NCI-H1417 treated with DMSO at 0.1 percent for 48 hours (cell line): ENCODE data around the gene CTSC.
A peak's percentile ranks its signal among the peaks of the same experiment; 100 is the strongest.

Experiments
- DNase-seq: peaks from one replicate; lab custom pipeline; 2025; lab: John Stamatoyannopoulos, UW

CTSC gene

DNA sequence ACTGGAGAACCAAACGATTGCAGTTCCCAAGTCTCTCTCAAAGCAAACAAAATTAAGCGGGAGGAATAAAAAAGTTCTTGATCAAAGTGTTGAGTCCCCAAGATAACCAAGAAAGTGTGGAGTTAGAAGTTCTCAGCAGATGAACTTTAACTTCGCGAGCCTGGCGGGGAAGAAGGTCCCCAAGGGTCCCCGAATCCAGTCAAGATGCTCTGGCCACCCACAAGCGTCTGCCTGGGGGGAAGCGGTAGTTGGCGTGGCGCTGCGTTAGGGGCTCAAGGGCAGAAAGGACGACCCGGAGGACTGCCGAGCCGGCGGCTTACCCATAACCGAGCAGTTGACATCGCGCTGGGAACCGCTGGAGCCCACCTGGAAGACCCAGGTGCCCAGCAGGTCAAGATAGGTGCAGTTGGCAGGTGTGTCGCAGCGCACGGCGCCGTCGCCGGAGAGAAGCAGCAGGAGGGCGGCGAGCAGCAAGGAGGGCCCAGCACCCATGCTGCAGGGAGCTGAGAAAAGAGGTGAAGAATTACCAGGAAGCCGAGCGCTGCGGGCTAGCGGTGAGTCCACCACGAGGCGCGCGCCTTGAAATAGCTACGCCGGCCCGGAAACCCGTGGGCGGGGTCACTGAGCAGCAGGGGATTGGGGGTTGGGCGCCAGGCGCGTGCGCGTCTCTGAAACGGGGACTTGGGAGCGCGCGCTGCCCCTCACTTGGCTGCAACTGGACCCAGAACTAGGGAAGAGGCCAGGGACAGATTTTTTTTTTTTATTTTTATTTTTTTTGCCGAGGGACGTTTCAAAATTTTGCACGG lies at the start of gene CTSC:
Gene CTSC (minus strand): TSS at position 556 of the 806 bp plus-strand sequence. CDS start 64 bp downstream, at position 492.
- DNase-seq: peak; percentile 79

GRCh38 chr11:88384669-88385005 lies 47.1 kb upstream of the CTSC start:
- no peak for DNase-seq

DNA sequence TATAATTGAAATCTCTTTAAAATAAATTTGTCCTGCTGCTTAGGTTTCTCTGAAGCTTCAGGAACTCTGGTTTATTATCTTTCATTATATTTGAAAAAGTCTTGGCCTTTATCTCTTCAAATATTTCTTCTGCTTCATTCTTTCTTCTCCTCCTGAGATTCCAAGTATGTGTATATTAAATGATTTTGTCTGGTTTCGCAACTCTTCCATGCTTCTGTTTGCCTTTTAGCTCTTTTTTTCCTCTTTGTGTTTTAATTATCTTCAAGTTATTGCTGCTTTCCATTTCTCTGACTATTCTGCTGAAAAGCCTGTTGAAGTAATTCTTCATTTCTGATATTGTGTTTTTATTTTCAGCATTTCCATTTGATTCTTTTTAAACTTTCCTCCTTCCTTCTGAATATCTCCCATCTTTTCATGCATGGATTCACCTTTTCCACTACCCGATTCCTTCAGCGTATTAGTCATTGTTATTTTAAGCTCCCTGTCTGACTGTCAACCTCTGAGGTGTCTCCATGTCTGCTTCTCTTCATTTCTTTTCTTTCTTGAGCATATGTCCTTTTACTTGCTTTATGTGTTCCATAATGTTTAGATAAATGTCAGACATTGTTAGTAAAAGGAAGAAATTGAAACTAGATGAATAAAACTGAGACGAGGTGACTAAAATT lies 46.6 kb upstream of the CTSC start:
- DNase-seq: no peak

- DNase-seq: no peak
These were observed 45.9 kb upstream of the CTSC start for GRCh38 chr11:88383447-88383846.

DNA sequence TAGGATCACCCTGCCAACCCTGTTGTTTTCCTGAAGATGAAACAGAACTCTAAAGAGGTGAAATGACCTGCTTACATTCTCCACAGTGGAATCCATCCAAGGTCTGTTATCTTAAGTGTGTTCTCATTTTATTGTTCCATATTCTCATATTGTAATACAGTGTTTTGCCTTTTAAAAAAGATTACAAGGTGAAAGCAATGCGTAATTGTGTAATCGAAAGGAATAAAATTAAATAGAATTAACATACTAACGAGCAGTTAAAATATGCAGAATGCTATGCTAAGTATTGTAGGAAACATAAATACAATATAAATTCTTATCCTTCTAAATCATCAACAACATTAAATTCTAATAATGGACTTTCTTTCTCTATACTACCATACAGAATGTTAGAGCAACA lies 41.6 kb upstream of the CTSC start:
- no peak for DNase-seq

- DNase-seq: no peak
These were observed 41.0 kb upstream of the CTSC start for GRCh38 chr11:88378422-88379066.

- no peak for DNase-seq
These were observed 40.1 kb upstream of the CTSC start for GRCh38 chr11:88377646-88378045.

GRCh38 chr11:88377144-88377543 lies 39.6 kb upstream of the CTSC start:
- no peak for DNase-seq

DNA sequence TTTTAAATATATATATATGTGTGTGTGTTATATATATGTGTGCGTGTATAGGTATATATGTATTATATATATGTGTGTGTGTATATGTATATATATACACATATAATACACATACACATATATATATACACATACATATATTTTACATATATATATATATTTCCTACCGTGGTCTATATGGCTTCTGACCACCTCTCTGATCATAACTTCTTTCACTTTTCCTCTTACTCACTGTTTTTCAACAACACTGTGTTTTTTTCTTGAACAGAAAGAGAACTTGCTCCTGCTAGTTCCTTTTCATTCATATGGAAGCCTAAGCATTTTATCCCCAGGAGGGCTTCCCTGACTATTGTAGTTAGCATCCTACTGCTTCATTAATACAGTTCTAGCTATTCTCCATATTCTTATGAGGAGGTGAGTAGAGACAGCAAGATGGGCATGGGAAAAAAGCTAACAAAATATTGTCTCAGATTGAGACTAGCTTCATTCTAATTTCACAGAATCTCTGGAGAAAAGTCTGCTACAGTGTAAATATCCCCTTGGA lies 38.5 kb upstream of the CTSC start:
- no peak for DNase-seq

DNA sequence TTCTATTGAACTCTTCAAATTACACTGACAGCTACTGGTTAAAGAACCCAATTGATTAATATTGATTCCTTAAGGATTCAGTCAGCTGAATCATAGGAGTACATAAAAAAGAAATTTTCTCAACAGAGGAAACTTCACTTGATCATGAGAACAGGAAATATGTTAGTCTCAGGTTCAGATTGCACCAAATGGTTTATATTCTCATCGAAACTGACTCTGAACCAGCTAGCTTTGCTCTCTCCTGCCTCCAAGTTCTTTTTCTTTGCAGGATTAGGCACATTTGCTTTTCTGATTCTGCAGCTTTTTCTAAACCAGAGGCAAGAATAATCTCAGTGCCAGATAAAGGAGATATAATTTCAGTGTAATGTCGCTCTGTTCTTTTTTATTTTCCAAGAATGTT lies 33.2 kb upstream of the CTSC start:
- no peak for DNase-seq

DNA sequence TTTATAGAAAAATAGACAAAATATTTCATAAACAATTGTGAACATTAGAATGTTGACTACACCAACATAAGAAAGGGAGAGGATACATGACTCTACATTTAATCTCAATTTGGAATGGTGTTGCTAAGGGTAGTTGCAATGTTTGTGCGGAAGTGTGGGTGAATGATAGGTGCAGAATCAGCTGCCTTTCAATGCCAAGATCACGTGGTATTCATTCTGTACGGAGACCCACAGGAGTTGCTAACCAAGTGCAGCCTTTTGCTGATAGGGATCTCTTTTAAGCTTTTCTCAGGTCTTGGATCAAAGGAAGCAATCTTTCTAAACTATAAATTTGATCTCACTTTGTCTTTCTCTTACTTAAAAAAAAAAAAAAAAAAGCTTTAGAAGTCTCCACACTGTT lies 29.8 kb upstream of the CTSC start:
- no peak for DNase-seq

- no peak for DNase-seq
These were observed 26.1 kb upstream of the CTSC start for GRCh38 chr11:88363648-88364065.

DNA sequence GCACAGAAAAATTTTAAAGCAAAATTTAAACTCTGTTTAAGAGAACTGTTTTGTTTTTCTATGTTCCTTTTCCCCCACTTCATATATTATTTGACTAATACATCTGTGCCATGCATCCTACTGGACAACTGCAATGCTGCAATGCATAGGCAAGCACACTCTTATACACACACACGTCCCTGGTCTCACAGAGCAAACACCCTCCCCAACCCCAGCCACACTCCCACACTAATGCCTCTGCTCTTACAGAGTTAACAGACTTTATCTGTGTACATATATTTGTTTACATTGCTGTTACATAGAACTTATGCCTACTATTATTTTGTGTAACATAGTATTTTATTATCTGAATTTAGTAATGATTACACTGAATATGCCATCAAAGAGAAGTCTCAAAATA lies 25.5 kb upstream of the CTSC start:
- DNase-seq: no peak

DNA sequence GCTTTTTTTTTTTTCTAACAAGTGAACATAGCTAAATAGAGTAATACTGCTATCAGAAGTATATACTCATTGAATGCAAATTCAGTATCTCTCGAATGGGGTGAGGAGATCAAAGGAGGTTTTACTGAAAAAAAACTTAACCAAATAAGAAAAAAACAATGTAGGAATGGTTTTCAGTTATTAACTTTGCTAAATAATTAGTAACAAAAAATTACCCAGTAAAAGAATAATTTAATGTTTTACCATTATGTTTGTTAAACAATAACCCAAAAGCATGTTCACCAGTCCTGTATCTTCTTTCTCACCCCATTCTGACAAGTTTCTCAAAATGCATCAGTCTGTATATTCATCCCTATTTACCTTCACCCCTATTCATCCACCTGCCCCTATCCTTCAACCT lies 22.6 kb upstream of the CTSC start:
- no peak for DNase-seq

- no peak for DNase-seq
These were observed 22.0 kb upstream of the CTSC start for GRCh38 chr11:88359541-88359940.

- no peak for DNase-seq
These were observed 21.6 kb upstream of the CTSC start for GRCh38 chr11:88359114-88359513.

GRCh38 chr11:88358040-88358431 lies 20.5 kb upstream of the CTSC start:
- DNase-seq: no peak

- DNase-seq: peak; percentile 16
These were observed 19.9 kb upstream of the CTSC start for GRCh38 chr11:88357323-88358039.

DNA sequence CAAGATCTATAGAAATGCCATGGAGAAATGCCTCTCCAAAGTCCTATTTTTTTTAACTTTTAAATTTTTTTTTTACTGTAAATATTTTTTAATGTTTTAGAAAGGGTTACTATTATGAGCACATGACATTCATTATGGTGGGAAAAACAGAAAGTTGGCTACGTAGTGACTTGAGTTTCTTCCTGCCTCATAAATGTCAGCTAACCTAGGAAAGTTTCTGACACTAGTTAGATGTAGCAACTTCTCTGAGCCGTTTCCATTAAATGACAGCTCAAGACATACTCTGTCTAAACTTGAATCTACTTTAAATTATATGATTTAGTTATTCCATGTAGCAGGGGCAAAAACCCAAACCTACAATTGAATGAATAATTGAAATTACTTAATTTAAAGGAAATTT lies 18.4 kb upstream of the CTSC start:
- DNase-seq: no peak

DNA sequence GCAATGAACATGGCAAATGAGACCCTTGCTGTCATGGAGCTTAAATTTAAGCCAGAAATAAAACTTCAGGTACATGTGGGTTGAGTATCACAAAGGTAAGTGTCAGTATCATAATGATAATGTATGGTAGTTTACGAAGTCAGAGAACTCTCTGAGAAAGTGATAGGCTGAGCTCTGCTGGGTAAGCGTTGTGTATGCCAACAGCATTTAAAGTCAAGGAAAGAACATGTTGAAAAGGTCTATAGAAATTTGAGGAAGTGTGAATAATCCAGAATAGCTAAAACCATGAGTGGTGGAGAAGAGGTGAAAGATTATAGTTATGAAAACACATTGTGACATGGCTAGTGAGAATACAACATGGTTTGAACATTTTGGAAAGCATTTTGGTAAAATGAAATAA lies 17.4 kb upstream of the CTSC start:
- no peak for DNase-seq

DNA sequence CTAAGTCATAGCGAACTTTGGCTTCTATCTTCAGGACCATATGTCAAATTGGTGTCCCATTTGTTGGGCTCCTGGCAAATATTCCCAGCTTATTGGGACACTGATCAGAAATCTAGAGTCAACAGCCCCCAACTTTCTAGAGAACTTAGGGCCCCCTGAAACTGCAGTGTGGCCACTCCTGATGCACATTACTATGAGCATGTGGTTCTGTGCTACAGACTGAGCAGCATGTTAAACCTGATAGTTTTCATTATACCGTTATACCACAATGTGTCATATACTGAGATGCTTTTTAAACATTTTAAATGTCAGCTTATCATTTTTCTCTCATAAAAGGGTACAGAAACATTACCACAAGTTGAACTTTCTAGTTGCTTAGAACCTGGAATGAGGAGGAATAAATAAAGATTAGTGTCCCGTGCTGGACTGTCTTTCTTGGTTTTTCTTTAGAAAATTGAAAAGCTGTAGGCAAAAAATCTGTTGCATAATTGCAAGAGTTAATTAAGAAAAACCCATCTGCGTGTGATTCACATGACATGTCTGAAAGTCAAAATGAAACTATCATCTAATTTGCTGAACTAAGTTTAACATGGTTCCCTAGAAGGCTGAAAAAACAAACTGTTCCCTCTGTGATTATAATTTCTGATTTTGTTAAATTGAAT lies 16.4 kb upstream of the CTSC start:
- no peak for DNase-seq

- no peak for DNase-seq
These were observed 15.8 kb upstream of the CTSC start for GRCh38 chr11:88353386-88353785.
